CD4-positive, alpha-beta memory T cell (primary cell): ENCODE data around the gene DOCK6. TPM values are rescaled to one million over a fixed set of nuclear protein-coding genes. Genes with fewer than 3 reads are reported as not detected.
"Not testable (repeated sequence)": the region's sequence is repeated elsewhere in the genome, so short reads cannot be mapped to it uniquely, and the experiment has no call there.

Experiments
- CTCF ChIA-PET: fragments of 350-600 bp; sonication (Branson Sonifier 250); formaldehyde crosslinking; loops from one replicate; lab custom pipeline; 2021; ENCODE audit warnings: inconsistent platforms; ENCODE audit not compliant: partially characterized antibody; lab: Charles Lee
- POLR2A ChIA-PET: fragments of 350-600 bp; sonication (Branson Sonifier 250); formaldehyde crosslinking; loops from one replicate; lab custom pipeline; 2021; ENCODE audit not compliant: partially characterized antibody; lab: Charles Lee
- DNase-seq, 5 donors: peaks; one replicate each; pipeline versions ENCODE4 v3.0.0 to v3.0.0-alpha.2; 2020 to 2022; ENCODE audit warnings: mixed read lengths in 1 of 5
- H3K27ac ChIP-seq: one replicate; pipeline ENCODE4 v1.7.0; 2013; ENCODE audit warnings: low read depth, low read length
- H3K27me3 ChIP-seq: 2 replicates; pipeline ENCODE4 v1.7.0; 2013; ENCODE audit warnings: mild to moderate bottlenecking, low read length, moderate library complexity; ENCODE audit not compliant: insufficient read depth
- H3K36me3 ChIP-seq: 2 replicates; pipeline ENCODE4 v1.7.0; 2013; ENCODE audit warnings: mild to moderate bottlenecking, low read length, moderate library complexity; ENCODE audit not compliant: insufficient read depth
- H3K4me1 ChIP-seq: 2 replicates; pipeline ENCODE4 v1.7.0; 2013; ENCODE audit warnings: mild to moderate bottlenecking, low read length, moderate library complexity; ENCODE audit not compliant: insufficient read depth
- H3K4me3 ChIP-seq, 2 donors: one replicate each; pipeline ENCODE4 v1.7.0; 2013; ENCODE audit warnings: low read length in 2 of 2, mild to moderate bottlenecking in 1 of 2
- H3K9me3 ChIP-seq, 2 donors: one replicate each; pipeline ENCODE4 v1.7.0; 2013; ENCODE audit warnings: low read length in 2 of 2, control low read depth in 1 of 2; ENCODE audit not compliant: control insufficient read depth in 1 of 2
- H3K27ac Mint-ChIP-seq, 7 donors: one replicate each; pipeline ENCODE4 v1.8.0; 2020 to 2021; ENCODE audit warnings: mixed read lengths in 7 of 7, mild to moderate bottlenecking in 6 of 7, inconsistent platforms in 3 of 7, moderate library complexity in 3 of 7
- H3K27me3 Mint-ChIP-seq, 2 donors: one replicate each; pipeline ENCODE4 v1.8.0; 2020 to 2021; ENCODE audit warnings: mixed read lengths in 2 of 2
- H3K36me3 Mint-ChIP-seq, 2 donors: one replicate each; pipeline ENCODE4 v1.8.0; 2020 to 2021; ENCODE audit warnings: mixed read lengths in 2 of 2, inconsistent platforms in 1 of 2, mild to moderate bottlenecking in 1 of 2
- H3K4me1 Mint-ChIP-seq, 4 donors: one replicate each; pipeline ENCODE4 v1.8.0; 2020 to 2021; ENCODE audit warnings: mixed read lengths in 4 of 4, mild to moderate bottlenecking in 1 of 4
- H3K4me3 Mint-ChIP-seq, 8 donors: one replicate each; pipeline ENCODE4 v1.8.0; 2020 to 2021; ENCODE audit warnings: mixed read lengths in 8 of 8, mild to moderate bottlenecking in 7 of 8, moderate library complexity in 6 of 8, inconsistent platforms in 3 of 8
- H3K9me3 Mint-ChIP-seq, 8 donors: one replicate each; pipeline ENCODE4 v1.8.0; 2020 to 2021; ENCODE audit warnings: mixed read lengths in 8 of 8, mild to moderate bottlenecking in 5 of 8, inconsistent platforms in 3 of 8, moderate library complexity in 1 of 8
- intact Hi-C: fragments of 100-400 bp; cut with micrococcal nuclease; formaldehyde crosslinking; loops from one replicate; pipeline ENCODE4 v1.15.1; 2023
- polyA plus RNA-seq, 2 donors: library from polyadenylated mRNA; unstranded; fragments of 300-500 nt; fragmentation: Illumina TruSeq; gene quantifications; one replicate each; pipeline ENCODE4 v1.2.3, GENCODE V29; 2021
- total RNA-seq, 2 experiments: library from RNA; stranded (reverse); gene quantifications; one replicate each; pipeline ENCODE4 v1.2.3, GENCODE V29; 2021

DOCK6 gene
- total and polyA plus RNA-seq, 4 experiments from 2014 or later = 0.30 to 0.64 TPM; not detected in 2

DNA sequence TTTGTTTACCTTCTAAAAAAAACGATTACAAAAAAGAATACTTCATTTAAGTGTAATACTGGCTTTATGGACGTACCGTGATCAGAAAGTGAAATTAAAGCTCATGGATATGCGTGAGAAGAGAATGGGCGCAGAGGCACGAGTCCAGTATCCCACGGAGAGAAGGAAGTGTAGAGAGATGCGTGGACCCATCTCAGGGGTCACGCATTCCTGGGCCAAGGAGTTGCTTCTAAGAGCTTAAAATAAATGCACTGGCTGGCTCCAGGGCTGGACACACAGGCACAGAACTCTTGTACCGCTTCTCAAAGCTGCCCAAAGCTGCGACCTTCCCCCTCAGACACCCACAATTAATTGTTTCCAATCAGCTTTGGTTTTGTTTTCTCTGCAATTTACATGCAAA, 98.0 kb downstream of the DOCK6 start:
- no peak overlapping the region for H3K4me3 Mint-ChIP-seq
- peaks cover 0 to 1% of the 10 kb centered on the region in 2 donors for H3K27me3 Mint-ChIP-seq
- intact Hi-C loops = no loop called here
- Histone ChIP-seq H3K9me3 (no peaks in the 10 kb centered on the region), H3K27ac (no peak overlapping the region), H3K36me3 (no peaks in the 10 kb centered on the region), H3K4me3 (no peak overlapping the region), H3K4me1 (no peaks in the 10 kb centered on the region), H3K27me3 (no peaks in the 10 kb centered on the region)
- POLR2A ChIA-PET = no interaction called here
- CTCF ChIA-PET = no interaction called here
- no peaks in the 10 kb centered on the region for H3K4me1 Mint-ChIP-seq
- no peak overlapping the region for H3K27ac Mint-ChIP-seq
- no peaks in the 10 kb centered on the region for H3K36me3 Mint-ChIP-seq
- peaks cover 0 to 4% (median 0%) of the 10 kb centered on the region in 8 donors for H3K9me3 Mint-ChIP-seq
- DNase-seq = no peak

DNA sequence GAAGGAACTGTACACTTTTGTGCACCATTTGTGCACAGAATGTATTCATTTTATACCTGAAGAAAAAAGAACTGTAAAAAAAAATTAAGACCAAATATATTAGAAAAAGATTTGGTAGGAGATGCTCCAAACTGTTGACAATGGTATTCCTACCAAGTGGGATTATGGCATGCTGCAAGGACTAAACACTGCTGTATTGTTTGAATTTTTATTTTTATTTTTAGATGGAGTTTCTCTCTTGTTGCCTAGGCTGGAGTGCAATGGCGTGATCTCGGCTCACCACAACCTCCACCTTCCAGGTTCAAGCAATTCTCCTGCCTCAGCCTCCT, 101.9 kb downstream of the DOCK6 start:
- H3K4me3 ChIP-seq, H3K4me3 Mint-ChIP-seq, H3K36me3 ChIP-seq, H3K4me1 Mint-ChIP-seq, H3K9me3 Mint-ChIP-seq, H3K9me3 ChIP-seq, intact Hi-C loops, DNase-seq, CTCF ChIA-PET, H3K36me3 Mint-ChIP-seq, H3K27ac ChIP-seq, H3K4me1 ChIP-seq, H3K27me3 Mint-ChIP-seq, H3K27ac Mint-ChIP-seq, H3K27me3 ChIP-seq, POLR2A ChIA-PET: not testable (repeated sequence)

DNA sequence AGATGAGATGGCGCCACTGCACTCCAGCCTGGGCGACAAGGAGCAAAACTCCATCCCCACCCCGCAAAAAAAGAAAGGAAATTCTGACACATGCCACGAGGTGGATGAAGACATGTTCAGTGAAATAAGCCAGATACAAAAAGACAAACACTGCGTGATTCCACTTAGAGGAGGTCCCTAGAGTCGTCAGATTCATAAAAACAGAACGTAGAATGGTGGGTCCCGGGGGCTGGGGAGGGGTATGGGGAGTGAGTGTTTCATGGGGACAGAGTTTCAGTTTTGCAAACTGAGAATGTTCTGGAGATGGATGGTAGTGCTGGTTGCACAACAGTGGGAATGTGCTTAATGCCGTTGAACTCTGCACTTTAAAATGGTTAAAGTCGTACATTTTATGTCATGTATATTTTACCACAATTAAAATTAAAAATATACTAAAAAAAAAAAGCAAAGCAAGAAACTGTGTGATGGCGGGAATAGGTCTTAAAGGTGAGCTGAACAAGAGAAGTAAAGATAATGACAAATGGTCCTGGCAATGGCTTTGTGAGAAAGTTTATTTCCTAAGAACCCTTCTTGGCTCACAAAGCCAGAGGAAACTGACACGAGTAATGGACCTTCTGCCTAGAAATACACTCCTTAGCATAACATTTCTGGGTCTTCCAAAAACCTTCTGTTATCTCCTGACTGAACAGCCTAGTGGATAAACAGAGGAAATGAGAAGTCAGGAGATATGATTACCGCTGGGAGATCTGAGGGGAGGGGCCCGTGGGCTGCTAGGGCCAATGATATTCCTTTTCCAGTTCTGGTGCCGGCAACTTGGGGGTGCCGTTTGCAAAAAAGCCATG, 102.5 kb downstream of the DOCK6 start:
- Histone ChIP-seq H3K4me1 (peaks cover 13% of the 10 kb centered on the region), H3K4me3 (no peak overlapping the region), H3K27me3 (no peaks in the 10 kb centered on the region), H3K9me3 (no peaks in the 10 kb centered on the region), H3K27ac (no peak overlapping the region), H3K36me3 (no peaks in the 10 kb centered on the region)
- Mint-ChIP-seq H3K36me3 (no peaks in the 10 kb centered on the region), H3K9me3 (peaks cover 0 to 4% (median 0%) of the 10 kb centered on the region in 8 donors), H3K4me1 (peaks cover 3 to 13% (median 9%) of the 10 kb centered on the region in 4 donors), H3K4me3 (no peak overlapping the region), H3K27ac (peak overlapping the region in 1 of 7 donors; percentile 51), H3K27me3 (peaks cover 0 to 1% of the 10 kb centered on the region in 2 donors)
- intact Hi-C loops = no loop called here
- ChIA-PET POLR2A (no interaction called here), CTCF (no interaction called here)
- no peak for DNase-seq

DNA sequence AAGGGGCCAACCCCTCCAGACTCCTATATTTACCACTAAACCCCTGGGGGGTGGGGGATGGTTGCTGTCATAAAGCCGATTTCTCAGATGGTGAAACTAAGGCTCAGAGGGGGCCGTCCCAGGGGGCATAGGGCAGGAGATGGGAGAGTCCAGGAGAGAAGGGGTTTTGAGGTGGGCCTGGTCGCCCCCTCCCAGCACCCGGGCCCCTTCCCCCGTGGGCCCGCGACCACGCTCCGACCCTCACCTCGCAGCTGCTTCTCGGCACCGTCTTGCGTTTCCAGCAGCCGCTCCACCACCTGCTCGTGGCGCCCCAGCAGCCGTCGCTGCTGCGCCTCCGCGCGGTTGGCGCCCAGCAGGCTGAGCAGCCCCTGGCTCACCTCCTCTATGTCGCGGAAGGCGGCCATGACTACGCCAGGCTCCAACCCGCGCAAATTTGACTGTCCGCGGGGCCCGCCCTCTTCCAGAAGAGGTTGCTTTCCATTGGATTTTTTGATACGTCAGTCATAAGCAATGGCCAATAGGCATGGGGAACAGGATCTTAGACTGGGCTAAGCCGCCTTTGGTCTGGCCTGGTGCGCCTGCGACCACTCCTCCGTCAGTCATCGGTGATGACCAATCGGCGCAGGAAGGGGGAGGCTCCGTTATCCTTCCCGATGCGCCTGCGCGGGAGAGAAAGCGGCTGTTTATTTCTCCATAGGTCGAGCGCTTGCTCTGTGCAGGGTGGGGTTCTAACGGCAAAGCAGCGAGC, 106.8 kb downstream of the DOCK6 start, which contains the start of gene SPC24:
Gene SPC24, minus strand, starts transcription at position 410 of the 748 bp plus-strand sequence. Its CDS starts 6 bp downstream, at position 404.
- Histone ChIP-seq H3K36me3 (no peaks in the 10 kb centered on the region), H3K9me3 (no peaks in the 10 kb centered on the region), H3K4me1 (peaks cover 20% of the 10 kb centered on the region), H3K4me3 (peak within 1 kb of the TSS; percentile 74 to 84), H3K27me3 (no peaks in the 10 kb centered on the region), H3K27ac (peak within 1 kb of the TSS; percentile 20)
- peak; percentile 88 to 94 (median 93) for DNase-seq
- H3K36me3 Mint-ChIP-seq = no peaks in the 10 kb centered on the region
- H3K27ac Mint-ChIP-seq = peak within 1 kb of the TSS; percentile 55 to 93 (median 82)
- H3K9me3 Mint-ChIP-seq = peaks cover 0 to 4% (median 0%) of the 10 kb centered on the region in 8 donors
- H3K4me1 Mint-ChIP-seq = peaks cover 7 to 19% (median 14%) of the 10 kb centered on the region in 4 donors
- no peaks in the 10 kb centered on the region for H3K27me3 Mint-ChIP-seq
- H3K4me3 Mint-ChIP-seq = peak within 1 kb of the TSS; percentile 85 to 94 (median 88)
- ChIA-PET POLR2A (interaction anchor here (1.2 to 2.4 kb wide), 4 partner anchors 12 to 225 kb away, joined by 3 to 10 read pairs (median 6); partner anchors contain the start of gene SWSAP1), CTCF (interaction anchor here (0.6 to 1.1 kb wide), 4 partner anchors 30 to 1812 kb away, joined by 3 to 5 read pairs (median 3); no protein-coding TSS in a partner anchor)
- intact Hi-C loops = loop anchor here (1.0 kb wide), 1 partner anchor 280 kb away; the partner anchor contains the start of genes ODAD3 and PRKCSH

DNA sequence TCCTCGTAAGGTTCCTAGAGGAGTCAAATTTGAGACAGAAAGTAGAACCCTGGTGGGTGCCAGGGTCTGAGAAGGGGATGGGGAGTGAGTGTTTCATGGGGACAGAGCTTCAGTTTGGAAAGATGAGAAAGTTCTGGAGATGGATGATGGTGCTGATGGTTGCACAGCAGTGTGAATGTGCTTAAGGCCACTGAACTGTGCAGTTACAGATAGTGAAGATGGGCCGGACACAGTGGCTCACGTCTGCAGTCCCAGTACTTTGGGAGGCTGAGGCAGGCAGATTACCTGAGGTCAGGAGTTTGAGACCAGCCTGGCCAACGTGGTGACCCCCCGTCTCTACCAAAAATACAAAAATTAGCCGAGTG, 107.7 kb downstream of the DOCK6 start:
- H3K27ac ChIP-seq = no peak overlapping the region
- ChIA-PET POLR2A (interaction anchor here (2.4 kb wide), 1 partner anchor 226 kb away, joined by 6 read pairs; no protein-coding TSS in a partner anchor), CTCF (interaction anchor here (0.6 kb wide), 1 partner anchor 29 kb away, joined by 3 read pairs; no protein-coding TSS in a partner anchor)
- no peaks in the 10 kb centered on the region for H3K36me3 ChIP-seq
- H3K27ac Mint-ChIP-seq = peak overlapping the region in 5 of 7 donors; percentile 5 to 93 (median 51)
- DNase-seq = no peak
- H3K4me3 Mint-ChIP-seq = peak overlapping the region; percentile 80 to 88 (median 84)
- peak overlapping the region in 1 of 2 donors; percentile 84 for H3K4me3 ChIP-seq
- peaks cover 7 to 19% (median 14%) of the 10 kb centered on the region in 4 donors for H3K4me1 Mint-ChIP-seq
- no peaks in the 10 kb centered on the region for H3K36me3 Mint-ChIP-seq
- peaks cover 0 to 2% (median 0%) of the 10 kb centered on the region in 8 donors for H3K9me3 Mint-ChIP-seq
- peaks cover 20% of the 10 kb centered on the region for H3K4me1 ChIP-seq
- no peaks in the 10 kb centered on the region for H3K9me3 ChIP-seq
- H3K27me3 Mint-ChIP-seq = no peaks in the 10 kb centered on the region
- intact Hi-C loops = loop anchor here (1.0 kb wide), 1 partner anchor 281 kb away; the partner anchor contains the start of genes ODAD3 and PRKCSH
- H3K27me3 ChIP-seq = no peaks in the 10 kb centered on the region

DNA sequence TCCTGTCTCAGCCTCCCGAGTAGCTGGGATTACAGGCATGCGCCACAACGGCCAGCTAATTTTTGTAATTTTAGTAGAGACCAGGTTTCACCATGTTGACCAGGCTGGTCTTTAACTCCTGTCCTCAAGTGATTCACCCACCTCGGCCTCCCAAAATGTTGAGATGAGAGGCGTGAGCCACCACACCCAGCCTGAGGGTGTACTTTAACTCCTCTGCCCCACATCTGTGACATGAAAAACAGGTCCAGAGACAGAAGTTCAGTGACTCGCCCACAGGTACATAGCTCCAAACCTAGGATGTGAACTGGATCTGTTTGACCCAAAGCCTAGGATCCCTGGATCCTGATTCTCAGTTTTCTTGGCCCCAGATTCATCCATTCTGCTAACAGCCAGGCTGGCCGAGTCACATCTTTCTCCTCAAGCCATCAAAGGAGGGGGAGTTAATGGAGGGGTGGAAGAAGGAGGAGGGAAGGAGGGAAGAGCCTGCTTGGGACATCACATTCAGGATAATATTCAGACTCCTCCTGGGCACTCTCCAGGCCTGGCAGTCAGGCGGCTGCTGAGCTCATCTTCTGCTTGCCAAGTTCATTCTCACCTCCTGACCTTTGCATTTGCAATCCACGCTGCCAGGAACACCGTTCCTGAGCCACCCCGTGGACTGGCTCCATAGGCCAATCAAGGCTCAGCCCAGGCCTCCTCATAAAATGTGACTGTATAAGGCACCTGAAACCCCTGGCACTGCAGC, 109.8 kb downstream of the DOCK6 start:
- Histone ChIP-seq H3K4me3 (no peak overlapping the region), H3K27me3 (no peaks in the 10 kb centered on the region), H3K27ac (no peak overlapping the region), H3K36me3 (no peaks in the 10 kb centered on the region), H3K9me3 (no peaks in the 10 kb centered on the region), H3K4me1 (peaks cover 20% of the 10 kb centered on the region)
- Mint-ChIP-seq H3K27ac (peak overlapping the region in 1 of 7 donors; percentile 43), H3K36me3 (no peaks in the 10 kb centered on the region), H3K4me1 (peaks cover 7 to 19% (median 14%) of the 10 kb centered on the region in 4 donors), H3K27me3 (no peaks in the 10 kb centered on the region), H3K4me3 (no peak overlapping the region), H3K9me3 (no peaks in the 10 kb centered on the region)
- DNase-seq = no peak
- POLR2A ChIA-PET = no interaction called here
- CTCF ChIA-PET = interaction anchor here (0.6 to 1.2 kb wide), 3 partner anchors 10 to 117 kb away, joined by 3 read pairs; no protein-coding TSS in a partner anchor
- intact Hi-C loops = no loop called here
